AG09309 (cell line): Measurements from ENCODE around the gene NEB.
A peak's percentile ranks its signal among the peaks of the same experiment; 100 is the strongest.
"Not testable (repeated sequence)": the region's sequence is repeated elsewhere in the genome, so short reads cannot be mapped to it uniquely, and the experiment has no call there.

Experiments used
- DNase-seq: peaks from one replicate; pipeline ENCODE4 v3.0.0-alpha.2; 2010; ENCODE audit warnings: low read depth
- H3K4me3 ChIP-seq: 2 replicates; pipeline ENCODE4 v1.5.1; 2011; ENCODE audit warnings: mild to moderate bottlenecking, low read depth, low read length, moderate library complexity; ENCODE audit not compliant: control insufficient read depth
- TF ChIP-seq, protein P1 (sequence below): IDR thresholded peaks from 2 replicates; pipeline ENCODE4 v1.5.1; 2011; ENCODE audit warnings: mild to moderate bottlenecking, low read depth, low read length, inconsistent platforms; ENCODE audit not compliant: insufficient read depth, control insufficient read depth; ENCODE audit errors: missing control alignments

NEB gene

GRCh38 chr2:151596903-151597608, 137.2 kb downstream of the NEB start:
- not testable (repeated sequence) for H3K4me3 ChIP-seq, DNase-seq

- not testable (repeated sequence) for DNase-seq, H3K4me3 ChIP-seq
Observed at GRCh38 chr2:151591908-151592255, 142.4 kb downstream of the NEB start.

DNA sequence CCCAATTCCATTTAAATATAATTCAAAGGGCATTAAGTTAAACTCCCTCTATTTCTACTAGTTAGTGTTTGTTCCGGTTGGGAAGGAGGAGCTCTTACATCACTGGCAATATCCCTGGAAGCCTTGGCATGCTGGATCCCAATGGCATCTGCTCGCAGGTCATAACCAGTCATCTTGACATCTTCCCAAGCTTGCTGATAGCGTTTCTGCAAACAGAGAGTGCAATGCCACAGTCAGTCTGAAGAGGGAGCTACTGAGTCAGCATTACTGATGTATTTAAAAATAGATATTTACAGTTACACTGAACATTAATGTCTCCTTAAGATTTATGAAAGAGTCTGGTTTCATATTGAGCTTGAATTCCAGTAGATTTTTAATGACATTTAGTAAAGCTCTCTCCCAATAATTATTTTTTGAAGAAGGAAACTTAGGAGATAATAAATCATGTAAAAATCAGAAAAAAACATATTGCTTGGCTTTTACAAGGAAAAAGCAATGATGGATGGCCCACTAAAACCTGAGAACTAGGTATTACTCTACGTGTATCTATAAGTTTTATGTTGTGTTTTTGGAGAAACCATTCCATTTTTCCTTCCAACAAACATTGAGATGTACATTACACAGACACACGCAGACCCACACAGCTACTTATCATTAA, 142.9 kb downstream of the NEB start:
- DNase-seq, H3K4me3 ChIP-seq: not testable (repeated sequence)
- TF ChIP-seq, protein P1, sequence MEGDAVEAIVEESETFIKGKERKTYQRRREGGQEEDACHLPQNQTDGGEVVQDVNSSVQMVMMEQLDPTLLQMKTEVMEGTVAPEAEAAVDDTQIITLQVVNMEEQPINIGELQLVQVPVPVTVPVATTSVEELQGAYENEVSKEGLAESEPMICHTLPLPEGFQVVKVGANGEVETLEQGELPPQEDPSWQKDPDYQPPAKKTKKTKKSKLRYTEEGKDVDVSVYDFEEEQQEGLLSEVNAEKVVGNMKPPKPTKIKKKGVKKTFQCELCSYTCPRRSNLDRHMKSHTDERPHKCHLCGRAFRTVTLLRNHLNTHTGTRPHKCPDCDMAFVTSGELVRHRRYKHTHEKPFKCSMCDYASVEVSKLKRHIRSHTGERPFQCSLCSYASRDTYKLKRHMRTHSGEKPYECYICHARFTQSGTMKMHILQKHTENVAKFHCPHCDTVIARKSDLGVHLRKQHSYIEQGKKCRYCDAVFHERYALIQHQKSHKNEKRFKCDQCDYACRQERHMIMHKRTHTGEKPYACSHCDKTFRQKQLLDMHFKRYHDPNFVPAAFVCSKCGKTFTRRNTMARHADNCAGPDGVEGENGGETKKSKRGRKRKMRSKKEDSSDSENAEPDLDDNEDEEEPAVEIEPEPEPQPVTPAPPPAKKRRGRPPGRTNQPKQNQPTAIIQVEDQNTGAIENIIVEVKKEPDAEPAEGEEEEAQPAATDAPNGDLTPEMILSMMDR: peak; percentile 1

DNA sequence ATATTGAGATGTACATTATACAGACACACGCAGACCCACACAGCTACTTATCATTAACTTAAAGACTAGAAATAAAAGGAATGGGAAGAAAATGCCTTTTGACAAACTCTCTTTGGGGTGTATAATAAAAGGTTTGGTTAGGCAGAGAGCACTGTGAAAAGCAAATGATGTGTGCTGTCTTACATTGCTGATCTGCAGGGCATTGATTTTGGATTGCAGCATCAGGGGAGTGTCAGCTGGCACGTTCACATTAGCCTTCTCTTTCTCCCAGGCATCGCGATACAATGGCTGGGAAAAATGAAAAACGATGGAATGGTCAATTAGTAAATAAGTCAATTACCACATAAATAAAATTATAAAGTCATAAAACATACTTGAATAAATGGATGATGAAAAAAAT, 153.0 kb downstream of the NEB start:
- H3K4me3 ChIP-seq, DNase-seq: not testable (repeated sequence)

- not testable (repeated sequence) for DNase-seq
Observed at GRCh38 chr2:151580697-151581096, 153.6 kb downstream of the NEB start.

GRCh38 chr2:151577116-151577515, 157.2 kb downstream of the NEB start:
- H3K4me3 ChIP-seq: no peak overlapping the region
- TF ChIP-seq, protein P1: no peak
- no peak for DNase-seq

More at GRCh38 chr2:151580697-151581096, 153.6 kb downstream of the NEB start:
- H3K4me3 ChIP-seq: not testable (repeated sequence)

DNA sequence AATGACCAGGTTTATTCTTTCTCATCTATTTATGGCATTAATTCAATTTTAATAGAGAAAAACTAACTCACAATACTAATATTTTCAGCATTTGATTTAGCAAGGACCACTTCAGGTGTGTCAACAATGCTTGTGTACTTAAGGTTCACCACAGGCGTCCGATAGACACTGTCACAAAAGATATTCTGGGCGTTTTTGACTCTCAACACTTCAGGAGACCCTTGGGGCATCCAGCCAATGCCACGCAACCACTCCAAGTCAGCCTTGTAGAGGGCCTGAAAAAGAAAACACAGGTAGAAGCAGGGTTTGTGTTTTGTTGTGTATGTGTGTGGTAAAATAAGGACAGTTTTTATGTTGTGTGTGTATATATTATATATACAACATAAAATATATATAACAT, 158.2 kb downstream of the NEB start:
- H3K4me3 ChIP-seq: no peak overlapping the region
- no peak for DNase-seq
- TF ChIP-seq, protein P1: no peak

DNA sequence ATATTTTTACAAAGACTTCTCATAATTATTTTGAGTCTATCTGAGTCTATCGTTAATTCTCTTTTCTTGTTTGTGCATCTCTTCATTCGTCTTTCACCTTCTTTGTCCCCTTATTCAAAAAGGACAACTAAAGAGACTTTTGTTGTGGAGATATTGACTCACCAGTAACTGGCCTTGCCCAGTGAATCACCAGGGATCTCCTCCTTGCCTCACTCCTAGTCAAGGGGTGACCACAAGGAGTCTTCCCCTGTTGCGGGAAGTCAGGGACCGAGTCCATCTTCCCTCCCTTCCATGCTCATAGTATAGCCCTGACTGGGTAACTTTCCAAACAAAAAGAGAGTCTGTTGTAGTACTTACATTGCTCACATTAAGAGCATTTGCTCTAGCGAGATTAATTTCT, 158.9 kb downstream of the NEB start:
- DNase-seq: no peak
- H3K4me3 ChIP-seq: no peak overlapping the region
- TF ChIP-seq, protein P1: no peak

- no peak for DNase-seq
- no peak overlapping the region for H3K4me3 ChIP-seq
- TF ChIP-seq, protein P1: no peak
Observed at GRCh38 chr2:151570191-151570590, 164.1 kb downstream of the NEB start.
